ENCODE results near the gene SLC2A4. TPM values are rescaled to one million over a fixed set of nuclear protein-coding genes. Genes with fewer than 3 reads are reported as not detected.

The SLC2A4 gene
- total RNA-seq, 1 donor from 2014 or later = 1.1 TPM

DNA sequence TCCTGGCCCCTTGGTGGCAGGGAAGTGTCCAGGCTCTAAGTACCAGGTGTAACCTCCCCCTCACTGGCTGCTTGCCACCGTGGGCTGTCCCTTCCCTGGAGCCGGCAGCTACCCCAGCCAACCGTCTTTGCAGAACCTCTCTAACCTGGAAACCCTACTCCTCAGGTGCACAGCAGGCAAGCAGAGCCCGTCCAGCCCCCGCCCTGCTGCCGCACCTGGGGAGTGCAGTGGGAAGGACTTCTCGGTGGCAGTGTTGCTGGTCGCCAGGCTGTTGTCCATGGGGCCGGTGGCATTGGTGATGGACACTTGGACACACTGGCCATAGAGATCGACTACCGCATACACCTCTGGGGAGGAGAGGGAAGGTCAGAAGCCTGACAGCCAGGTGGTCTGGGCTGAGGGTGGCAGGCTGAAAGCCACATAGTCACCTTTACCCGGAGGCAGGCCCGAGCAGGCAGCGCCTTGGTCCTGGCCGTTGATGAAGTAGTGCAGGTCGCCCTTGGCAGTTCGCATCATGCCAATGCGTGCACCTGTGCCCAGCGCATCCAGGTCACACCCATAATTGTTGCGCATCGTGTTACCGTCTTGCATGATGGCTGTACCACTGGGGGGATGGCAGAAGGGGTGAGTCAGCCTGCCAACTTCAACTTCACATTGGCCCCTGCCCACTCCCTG lies 41.1 kb downstream of the SLC2A4 start:
- DNase-seq (no peak), ATAC-seq (no peak)
- Histone ChIP-seq H3K4me1 (peaks cover under 1% of the 10 kb centered on the region), H3K9me3 (no peaks in the 10 kb centered on the region), H3K36me3 (peaks cover 85% of the 10 kb centered on the region), H3K4me3 (no peak overlapping the region), H3K27ac (no peak overlapping the region), H3K27me3 (ENCODE audit: low read depth) (no peaks in the 10 kb centered on the region)
- TF ChIP-seq, protein P1, sequence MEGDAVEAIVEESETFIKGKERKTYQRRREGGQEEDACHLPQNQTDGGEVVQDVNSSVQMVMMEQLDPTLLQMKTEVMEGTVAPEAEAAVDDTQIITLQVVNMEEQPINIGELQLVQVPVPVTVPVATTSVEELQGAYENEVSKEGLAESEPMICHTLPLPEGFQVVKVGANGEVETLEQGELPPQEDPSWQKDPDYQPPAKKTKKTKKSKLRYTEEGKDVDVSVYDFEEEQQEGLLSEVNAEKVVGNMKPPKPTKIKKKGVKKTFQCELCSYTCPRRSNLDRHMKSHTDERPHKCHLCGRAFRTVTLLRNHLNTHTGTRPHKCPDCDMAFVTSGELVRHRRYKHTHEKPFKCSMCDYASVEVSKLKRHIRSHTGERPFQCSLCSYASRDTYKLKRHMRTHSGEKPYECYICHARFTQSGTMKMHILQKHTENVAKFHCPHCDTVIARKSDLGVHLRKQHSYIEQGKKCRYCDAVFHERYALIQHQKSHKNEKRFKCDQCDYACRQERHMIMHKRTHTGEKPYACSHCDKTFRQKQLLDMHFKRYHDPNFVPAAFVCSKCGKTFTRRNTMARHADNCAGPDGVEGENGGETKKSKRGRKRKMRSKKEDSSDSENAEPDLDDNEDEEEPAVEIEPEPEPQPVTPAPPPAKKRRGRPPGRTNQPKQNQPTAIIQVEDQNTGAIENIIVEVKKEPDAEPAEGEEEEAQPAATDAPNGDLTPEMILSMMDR (IDR thresholded peaks at IDR 0.05) = no peak
- intact Hi-C loops (cut with DNase I) = no loop called here

DNA sequence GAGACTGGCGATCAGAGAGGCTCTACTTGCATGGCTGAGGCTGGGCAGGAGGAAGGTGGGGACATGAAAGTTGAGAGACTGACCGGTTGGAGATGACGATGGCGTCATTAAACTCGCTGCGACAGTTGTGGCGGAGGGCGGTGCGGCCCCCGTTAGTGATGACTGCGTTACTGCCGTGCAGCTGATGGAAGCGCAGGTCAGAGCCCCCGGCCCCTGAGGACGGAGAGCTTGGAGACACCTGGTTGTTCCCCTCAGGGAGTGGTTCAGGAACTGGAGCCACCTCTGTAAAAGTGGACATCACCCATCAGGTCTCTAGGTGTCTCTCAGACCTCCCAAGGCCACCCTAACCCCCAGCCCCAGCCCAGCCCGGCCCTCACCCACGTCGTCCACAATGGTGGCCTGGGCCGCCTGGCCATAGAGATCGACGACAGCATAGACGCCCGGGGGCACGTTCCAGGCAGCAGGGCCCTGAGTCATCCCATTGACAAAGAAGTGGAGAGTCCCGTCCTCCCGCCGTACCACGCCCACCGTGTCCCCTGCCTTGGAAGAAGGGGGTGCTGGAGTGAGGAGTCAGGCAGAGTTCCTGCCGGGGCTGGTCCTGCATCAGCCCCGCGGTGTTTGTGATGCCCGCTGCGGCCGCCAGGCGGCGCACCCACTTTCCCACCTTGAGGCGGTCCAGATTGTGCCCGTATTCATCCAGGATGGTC lies 42.4 kb downstream of the SLC2A4 start:
- H3K27me3 ChIP-seq (ENCODE audit: low read depth) = no peaks in the 10 kb centered on the region
- TF ChIP-seq, protein P1 (IDR thresholded peaks at IDR 0.05) = peak; percentile 82
- peak; percentile 34 to 36 for ATAC-seq
- intact Hi-C loops (cut with DNase I) = no loop called here
- peak; percentile 75 for DNase-seq
- peaks cover 13% of the 10 kb centered on the region for H3K4me1 ChIP-seq
- H3K4me3 ChIP-seq = no peak overlapping the region
- H3K36me3 ChIP-seq = peaks cover 73% of the 10 kb centered on the region
- no peak overlapping the region for H3K27ac ChIP-seq
- H3K9me3 ChIP-seq = no peaks in the 10 kb centered on the region

DNA sequence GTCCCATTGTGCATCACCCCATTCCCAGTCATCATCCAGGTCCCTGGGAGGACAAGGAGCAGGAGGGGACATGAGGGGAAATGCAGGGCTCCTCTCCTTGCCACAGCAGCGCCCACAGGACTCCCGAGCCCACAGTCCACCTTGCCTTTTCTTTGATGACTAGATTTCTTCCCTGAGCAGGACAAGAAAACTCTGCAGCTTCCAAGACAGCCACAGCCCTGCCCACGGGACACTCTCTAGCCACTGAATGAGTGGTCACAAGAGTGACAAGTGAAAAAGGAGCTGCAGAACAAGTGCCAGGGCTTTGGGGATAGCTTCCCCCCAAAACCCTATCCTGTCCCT lies 42.9 kb downstream of the SLC2A4 start:
- Histone ChIP-seq H3K27ac (no peak overlapping the region), H3K4me3 (no peak overlapping the region), H3K36me3 (peaks cover 69% of the 10 kb centered on the region), H3K4me1 (peaks cover 13% of the 10 kb centered on the region), H3K27me3 (ENCODE audit: low read depth) (no peaks in the 10 kb centered on the region), H3K9me3 (no peaks in the 10 kb centered on the region)
- DNase-seq (no peak), ATAC-seq (no peak)
- intact Hi-C loops (cut with DNase I) = no loop called here
- TF ChIP-seq, protein P1 (IDR thresholded peaks at IDR 0.05) = no peak

DNA sequence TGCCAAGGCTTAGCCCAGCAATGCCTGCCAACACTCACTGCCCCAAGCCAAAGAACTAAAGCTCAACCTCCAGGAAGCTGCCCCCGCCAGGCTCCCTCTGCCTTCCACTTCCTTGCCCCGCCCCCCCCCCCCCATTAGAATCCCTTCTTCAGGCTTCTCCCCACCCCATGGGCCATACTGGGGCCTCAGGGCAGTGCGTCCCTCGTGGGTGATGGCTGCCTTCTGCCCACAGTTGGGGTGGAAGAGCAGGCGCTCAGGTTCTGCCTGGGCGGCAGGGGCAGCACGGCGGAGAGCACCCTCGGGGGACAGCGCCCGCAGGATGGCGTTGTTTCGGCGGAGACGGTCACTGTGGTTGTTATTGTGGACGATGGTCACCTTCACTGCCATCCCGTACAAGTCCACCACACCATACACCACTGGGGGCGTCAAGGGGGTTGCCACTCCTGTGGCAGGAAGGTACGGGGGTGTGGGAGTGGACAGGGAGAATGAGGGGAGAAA lies 43.6 kb downstream of the SLC2A4 start:
- DNase-seq = no peak
- Histone ChIP-seq H3K9me3 (no peaks in the 10 kb centered on the region), H3K27ac (no peak overlapping the region), H3K27me3 (ENCODE audit: low read depth) (no peaks in the 10 kb centered on the region), H3K4me3 (no peak overlapping the region), H3K36me3 (peaks cover 68% of the 10 kb centered on the region), H3K4me1 (peaks cover 13% of the 10 kb centered on the region)
- TF ChIP-seq, protein P1 (IDR thresholded peaks at IDR 0.05) = no peak
- no peak for ATAC-seq
- intact Hi-C loops (cut with DNase I) = no loop called here

DNA sequence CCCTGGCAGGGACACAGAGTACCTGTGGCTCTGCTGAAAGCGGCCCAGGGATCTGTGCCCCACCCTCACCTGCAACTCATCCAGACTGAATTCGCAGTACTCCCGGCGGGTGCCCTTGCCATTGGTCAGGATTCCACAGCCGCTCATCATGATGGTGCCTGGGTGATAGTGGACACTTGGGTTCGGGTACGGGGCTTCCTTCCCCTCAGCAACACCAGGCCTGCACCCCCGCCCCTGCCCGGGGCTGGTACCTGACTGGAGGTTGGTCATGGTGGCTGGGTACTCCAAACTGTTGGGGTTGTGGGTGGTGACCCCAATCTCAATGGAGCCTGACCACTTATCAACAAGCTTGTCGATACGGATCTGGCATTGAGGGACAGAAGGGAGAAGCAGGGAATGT lies 44.7 kb downstream of the SLC2A4 start:
- H3K4me1 ChIP-seq = peaks cover 22% of the 10 kb centered on the region
- ATAC-seq = no peak
- no peaks in the 10 kb centered on the region for H3K9me3 ChIP-seq
- no peaks in the 10 kb centered on the region for H3K27me3 ChIP-seq (ENCODE audit: low read depth)
- H3K36me3 ChIP-seq = peaks cover 56% of the 10 kb centered on the region
- intact Hi-C loops (cut with DNase I) = no loop called here
- TF ChIP-seq, protein P1 (IDR thresholded peaks at IDR 0.05) = no peak
- no peak overlapping the region for H3K27ac ChIP-seq
- no peak for DNase-seq
- H3K4me3 ChIP-seq = no peak overlapping the region
